K562 (cell line): ENCODE measurements around the gene HOXA4.

Experiments
- CTCF ChIP-seq, 3 experiments: IDR thresholded peaks in 2 of 3; conservative IDR thresholded peaks in 1 of 3; 2 replicates each; pipeline ENCODE4 v1.5.1; 2011 to 2012; ENCODE audit warnings: low read length in 3 of 3, mild to moderate bottlenecking in 3 of 3, control low read depth in 2 of 3, improper control_type of control experiment in 1 of 3, inconsistent platforms in 1 of 3, low read depth in 1 of 3, mixed read lengths in 1 of 3, moderate library complexity in 1 of 3; ENCODE audit not compliant: insufficient read depth in 2 of 3
- SP1 ChIP-seq: sonication (generic); formaldehyde crosslinking; IDR thresholded peaks from 2 replicates; pipeline ENCODE4 v1.8.1; 2022; ENCODE audit warnings: mild to moderate bottlenecking, missing genetic modification reagents
- TEAD1 ChIP-seq, 2 experiments: fragments of 450-650 bp in 1 of 2; sonication (generic) in 1 of 2; formaldehyde crosslinking; IDR thresholded peaks; 2 replicates each; pipeline versions ENCODE4 v1.4.0 to v1.8.0; 2020 to 2022; ENCODE audit warnings: mild to moderate bottlenecking in 2 of 2, missing genetic modification reagents in 1 of 2
- THRA ChIP-seq: fragments of 450-650 bp; IDR thresholded peaks from 2 replicates; pipeline ENCODE4 v1.6.1; 2017; ENCODE audit warnings: mild to moderate bottlenecking, moderate library complexity
- ZFX ChIP-seq: sonication (generic); formaldehyde crosslinking; IDR thresholded peaks from 2 replicates; pipeline ENCODE4 v1.8.0; 2022; ENCODE audit warnings: mild to moderate bottlenecking, missing genetic modification reagents, moderate library complexity

- TF ChIP-seq SP1 (CRISPR knock-in tag) (no peak), CTCF (IDR thresholded peaks at IDR 0.05 in 2 of 3, conservative IDR thresholded peaks at IDR 0.05 in 1 of 3; ENCODE audit: insufficient read depth in 2 of 3, low read depth in 1 of 3, low read length in 3 of 3) (no peak), TEAD1 (CRISPR knock-in tag; IDR thresholded peaks at IDR 0.05) (no peak), ZFX (CRISPR knock-in tag) (no peak), THRA (no peak)
These were observed 6.3 kb downstream of the HOXA4 start for GRCh38 chr7:27124096-27124901.
